Panc1 (cell line): ENCODE measurements around the gene RASD2. TPM values are rescaled to one million over a fixed set of nuclear protein-coding genes. Genes with fewer than 3 reads are reported as not detected.
"Not testable (repeated sequence)": the region's sequence is repeated elsewhere in the genome, so short reads cannot be mapped to it uniquely, and the experiment has no call there.

Experiments
- ATAC-seq: fragments of 200-7000 bp; cut with Tn5 transposase; 2 replicates; pipeline ENCODE4 v1.9.1; 2020; ENCODE audit warnings: mild to moderate bottlenecking, moderate library complexity
- Bru-seq: library from RNA; stranded (reverse); fragments of 400-500 nt; gene quantifications from one replicate; lab custom pipeline; 2021; lab: Mats Ljungman, UMichigan
- BruChase-seq, 2 experiments: library from RNA; stranded (reverse); fragments of 400-500 nt; gene quantifications; one replicate each; lab custom pipeline; 2021; lab: Mats Ljungman, UMichigan
- BruUV-seq: library from RNA; stranded (reverse); fragments of 400-500 nt; replicated peaks from 2 replicates; lab custom pipeline; 2021; lab: Mats Ljungman, UMichigan
- CTCF ChIA-PET: fragments of 300-600 bp; sonication (Branson Sonifier 250); formaldehyde crosslinking; loops from one replicate; lab custom pipeline; 2022; ENCODE audit warnings: antibody characterized with exemption; lab: Charles Lee
- POLR2A ChIA-PET: fragments of 300-600 bp; sonication (Branson Sonifier 250); formaldehyde crosslinking; loops from one replicate; lab custom pipeline; 2022; ENCODE audit warnings: antibody characterized with exemption; lab: Charles Lee
- DNase-seq: peaks from one replicate; pipeline ENCODE4 v3.0.0-alpha.2; 2010; ENCODE audit warnings: low read depth, low spot score
- H3K27ac ChIP-seq: 2 replicates; pipeline ENCODE4 v1.5.1; 2011; ENCODE audit warnings: mild to moderate bottlenecking, low read length, inconsistent platforms
- H3K27me3 ChIP-seq: fragments of 200-500 bp; sonication (Bioruptor generic); 2 replicates; pipeline ENCODE4 v1.6.0; 2014; ENCODE audit warnings: low read length, inconsistent platforms; ENCODE audit not compliant: control insufficient read depth, insufficient read depth
- H3K36me3 ChIP-seq: fragments of 200-500 bp; sonication (Bioruptor generic); 2 replicates; pipeline ENCODE4 v1.5.1; 2014; ENCODE audit warnings: inconsistent platforms, mild to moderate bottlenecking, low read length, moderate library complexity; ENCODE audit not compliant: control insufficient read depth, insufficient read depth
- H3K4me1 ChIP-seq: 2 replicates; pipeline ENCODE4 v1.5.1; 2011; ENCODE audit warnings: inconsistent platforms, mild to moderate bottlenecking, low read length, moderate library complexity; ENCODE audit not compliant: control insufficient read depth, insufficient read depth
- H3K4me3 ChIP-seq, 2 experiments: 2 replicates each; pipeline ENCODE4 v1.5.1; 2011 to 2012; ENCODE audit warnings: low read depth in 2 of 2, low read length in 2 of 2, mild to moderate bottlenecking in 2 of 2, inconsistent platforms in 1 of 2, moderate library complexity in 1 of 2
- H3K9me3 ChIP-seq: fragments of 200-500 bp; sonication (Bioruptor generic); 2 replicates; pipeline ENCODE4 v1.5.1; 2014; ENCODE audit warnings: low read depth, mild to moderate bottlenecking, inconsistent platforms, low read length, moderate library complexity; ENCODE audit not compliant: control insufficient read depth, insufficient read depth
- POLR2AphosphoS5 ChIP-seq: IDR thresholded peaks from 2 replicates; pipeline ENCODE4 v1.6.1; 2012; ENCODE audit warnings: mild to moderate bottlenecking, low read depth, low read length, moderate library complexity
- SIN3A ChIP-seq: IDR thresholded peaks from 2 replicates; pipeline ENCODE4 v1.6.1; 2012; ENCODE audit warnings: low read depth, mild to moderate bottlenecking, low read length, moderate library complexity, borderline replicate concordance; ENCODE audit not compliant: insufficient read depth
- TCF7L2 ChIP-seq: IDR thresholded peaks from 2 replicates; pipeline ENCODE4 v1.6.1; 2011; ENCODE audit warnings: mild to moderate bottlenecking, low read depth, low read length, inconsistent platforms
- in situ Hi-C: cut with HindIII; loops from 2 replicates; pipeline ENCODE4 v1.10.0; 2016; ENCODE audit warnings: low sequenced_read_pairs, low pct_unique_long_range_greater_than_20kb
- intact Hi-C: fragments of 100-400 bp; cut with micrococcal nuclease; formaldehyde crosslinking; loops from one replicate; pipeline ENCODE4 v1.10.0; 2022; ENCODE audit not compliant: unreplicated experiment
- long read RNA-seq: library from polyadenylated mRNA; unstranded; transcript quantifications from one replicate; pipeline ENCODE4 v2.0.0, GENCODE V29; 2021; ENCODE audit not compliant: unreplicated experiment
- polyA plus RNA-seq: library from polyadenylated mRNA; unstranded; fragments of >200 nt; gene quantifications from one replicate; pipeline ENCODE4 v1.2.1, GENCODE V29; 2012; ENCODE audit warnings: missing spikeins; ENCODE audit not compliant: insufficient read length
- total RNA-seq: library from RNA; stranded (reverse); gene quantifications from one replicate; pipeline ENCODE4 v1.2.1, GENCODE V29; 2021; ENCODE audit not compliant: unreplicated experiment
- TF ChIP-seq, protein P1 (sequence below), 2 experiments: IDR thresholded peaks; 2 replicates each; pipeline ENCODE4 v1.6.1; 2011 to 2012; ENCODE audit warnings: low read depth in 2 of 2, control low read depth in 1 of 2, low read length in 1 of 2, mild to moderate bottlenecking in 1 of 2, moderate library complexity in 1 of 2; ENCODE audit not compliant: insufficient read depth in 1 of 2
- TF ChIP-seq, protein P2 (sequence below): fragments of 450-650 bp; IDR thresholded peaks from 2 replicates; pipeline ENCODE4 v1.5.1; 2017; ENCODE audit warnings: mild to moderate bottlenecking

Gene RASD2, protein sequence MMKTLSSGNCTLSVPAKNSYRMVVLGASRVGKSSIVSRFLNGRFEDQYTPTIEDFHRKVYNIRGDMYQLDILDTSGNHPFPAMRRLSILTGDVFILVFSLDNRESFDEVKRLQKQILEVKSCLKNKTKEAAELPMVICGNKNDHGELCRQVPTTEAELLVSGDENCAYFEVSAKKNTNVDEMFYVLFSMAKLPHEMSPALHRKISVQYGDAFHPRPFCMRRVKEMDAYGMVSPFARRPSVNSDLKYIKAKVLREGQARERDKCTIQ
- total RNA-seq (26.7 TPM), Bru-seq, nascent RNA (percentile 70 among the genes with signal in this experiment), BruChase-seq, experiment 1, labeled RNA remaining after a 2-hour chase (percentile 67 among the genes with signal in this experiment), BruChase-seq, experiment 2, labeled RNA remaining after a 6-hour chase (percentile 51 among the genes with signal in this experiment)
- 60.7 TPM for polyA plus RNA-seq
- long read RNA-seq, transcript RASD2-201 (3 exons, 3,412 nt), result major isoform, 15 of 52 reads
- long read RNA-seq, partial matches to known transcripts, result 32 of 52 reads
- long read RNA-seq, other reads (novel, unspliced or antisense), result 5 of 52 reads

DNA sequence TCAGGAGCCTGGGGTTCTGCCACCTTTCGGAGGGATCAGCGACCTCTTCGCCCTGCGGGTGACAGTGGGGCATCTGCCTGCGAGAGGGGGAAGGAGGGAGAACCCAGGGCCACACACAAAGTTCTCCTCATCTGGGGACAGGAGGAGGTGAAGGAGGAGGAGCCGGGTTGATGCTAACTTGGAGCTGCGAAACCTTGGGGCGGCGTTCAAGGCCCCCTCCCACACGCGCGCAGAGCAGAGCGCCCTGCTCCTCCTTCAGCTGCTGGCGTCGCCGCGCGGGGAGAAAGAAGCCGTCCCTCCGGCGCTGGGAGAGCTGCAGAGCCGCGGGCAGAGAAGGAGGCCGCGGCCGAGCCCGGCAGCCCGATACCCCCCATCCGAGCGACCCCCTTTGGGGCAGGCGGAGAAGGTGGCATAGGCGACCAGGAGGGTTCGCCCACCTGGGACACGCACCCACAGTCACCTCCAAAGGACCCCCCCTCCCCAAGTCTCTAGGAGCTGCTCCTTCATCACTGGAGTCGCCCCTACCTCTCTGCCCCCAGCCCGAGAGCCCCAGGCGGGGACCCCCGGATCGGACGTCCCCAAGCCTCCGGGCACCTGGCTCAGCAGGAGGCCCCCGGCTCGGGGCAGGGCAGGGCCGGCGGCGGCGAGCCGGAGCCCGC is at the start of gene RASD2:
Gene RASD2, plus strand, starts transcription at position 237 of the 659 bp plus-strand sequence. CDS start 5,979 bp downstream, outside the sequence.
- Histone ChIP-seq H3K9me3 (no peaks in the 10 kb centered on the region), H3K4me3 (peak within 1 kb of the TSS; percentile 54 to 75), H3K27me3 (no peaks in the 10 kb centered on the region), H3K27ac (peak within 1 kb of the TSS; percentile 77), H3K36me3 (no peaks in the 10 kb centered on the region), H3K4me1 (peaks cover 14% of the 10 kb centered on the region)
- in situ Hi-C loops (no loop called here), intact Hi-C loops (no loop called here)
- DNase-seq, result no peak
- CTCF ChIA-PET, result no interaction called here
- POLR2A ChIA-PET, result no interaction called here
- TF ChIP-seq SIN3A, result no peak
- peak; percentile 75 for ATAC-seq
- BruUV-seq, result no TSS peak

DNA sequence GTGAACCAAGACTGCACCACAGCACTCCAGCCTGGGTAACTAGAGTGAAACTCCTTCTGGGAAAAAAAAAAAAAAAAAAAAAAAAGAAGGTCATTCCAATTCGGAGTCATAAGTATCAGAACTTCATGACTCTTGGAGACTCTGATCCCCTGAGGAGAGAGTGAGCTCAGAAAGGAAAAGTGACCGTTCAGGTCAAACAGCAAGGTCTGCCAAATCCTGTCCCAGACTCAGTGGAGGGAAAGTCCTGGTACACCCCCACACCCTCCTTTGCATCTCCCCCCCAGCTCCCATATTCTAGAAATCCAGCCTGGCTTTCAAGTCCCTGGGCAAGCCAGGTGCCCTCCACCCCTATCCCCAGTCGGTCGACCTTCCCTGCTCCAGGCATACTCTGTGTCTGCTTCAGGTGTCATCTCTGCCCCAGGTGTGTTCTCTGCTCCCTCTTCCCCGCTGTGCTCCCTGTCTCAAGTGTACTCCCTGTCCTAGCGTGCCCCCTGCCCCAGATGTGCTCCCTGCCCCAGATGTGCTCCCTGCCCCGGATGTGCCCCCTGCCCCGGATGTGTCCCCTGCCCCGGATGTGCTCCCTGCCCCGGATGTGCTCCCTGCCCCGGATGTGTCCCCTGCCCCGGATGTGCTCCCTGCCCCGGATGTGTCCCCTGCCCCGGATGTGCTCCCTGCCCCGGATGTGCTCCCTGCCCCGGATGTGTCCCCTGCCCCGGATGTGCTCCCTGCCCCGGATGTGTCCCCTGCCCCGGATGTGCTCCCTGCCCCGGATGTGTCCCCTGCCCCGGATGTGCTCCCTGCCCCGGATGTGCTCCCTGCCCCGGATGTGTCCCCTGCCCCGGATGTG is 49.3 kb upstream of the RASD2 start:
- intact Hi-C loops, ATAC-seq, H3K9me3 ChIP-seq, in situ Hi-C loops, BruUV-seq, H3K36me3 ChIP-seq, H3K4me1 ChIP-seq, H3K27me3 ChIP-seq, H3K4me3 ChIP-seq, H3K27ac ChIP-seq, CTCF ChIA-PET, DNase-seq: not testable (repeated sequence)
- POLR2A ChIA-PET, result interaction anchor here (0.7 kb wide), 1 partner anchor 33 kb away, joined by 8 read pairs; no protein-coding TSS in a partner anchor

DNA sequence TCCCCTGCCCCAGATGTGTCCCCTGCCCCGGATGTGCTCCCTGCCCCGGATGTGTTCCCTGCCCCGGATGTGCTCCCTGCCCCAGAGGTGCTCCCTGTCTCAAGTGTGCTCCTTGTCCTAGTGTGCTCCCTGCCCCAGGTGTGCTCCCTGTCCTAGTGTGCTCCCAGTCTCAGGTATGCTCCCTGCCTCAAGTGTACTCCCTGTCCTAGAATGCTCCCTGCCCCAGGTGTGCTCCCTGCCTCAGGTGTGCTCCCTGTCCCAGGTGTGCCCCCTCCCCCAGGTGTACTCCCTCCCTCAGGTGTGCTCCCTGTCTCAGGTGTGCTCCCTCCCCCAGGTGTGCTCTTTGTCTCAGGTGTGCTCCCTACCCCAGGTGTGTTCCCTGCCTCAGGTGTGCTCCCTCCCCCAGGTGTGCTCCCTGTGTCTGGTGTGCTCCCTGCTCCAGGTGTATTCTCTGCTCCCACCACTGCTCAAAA is 48.7 kb upstream of the RASD2 start:
- Histone ChIP-seq H3K9me3 (no peaks in the 10 kb centered on the region), H3K27ac (no peak overlapping the region), H3K27me3 (no peaks in the 10 kb centered on the region), H3K36me3 (no peaks in the 10 kb centered on the region), H3K4me1 (no peaks in the 10 kb centered on the region; the same call in 1 of the 2 replicates), H3K4me3 (no peak overlapping the region)
- ChIA-PET POLR2A (no interaction called here), CTCF (no interaction called here)
- intact Hi-C loops, result no loop called here
- no peak for DNase-seq
- no peak for ATAC-seq
- in situ Hi-C loops, result no loop called here
- no TSS peak for BruUV-seq
- no peak for TF ChIP-seq TCF7L2
- TF ChIP-seq, protein P1, sequence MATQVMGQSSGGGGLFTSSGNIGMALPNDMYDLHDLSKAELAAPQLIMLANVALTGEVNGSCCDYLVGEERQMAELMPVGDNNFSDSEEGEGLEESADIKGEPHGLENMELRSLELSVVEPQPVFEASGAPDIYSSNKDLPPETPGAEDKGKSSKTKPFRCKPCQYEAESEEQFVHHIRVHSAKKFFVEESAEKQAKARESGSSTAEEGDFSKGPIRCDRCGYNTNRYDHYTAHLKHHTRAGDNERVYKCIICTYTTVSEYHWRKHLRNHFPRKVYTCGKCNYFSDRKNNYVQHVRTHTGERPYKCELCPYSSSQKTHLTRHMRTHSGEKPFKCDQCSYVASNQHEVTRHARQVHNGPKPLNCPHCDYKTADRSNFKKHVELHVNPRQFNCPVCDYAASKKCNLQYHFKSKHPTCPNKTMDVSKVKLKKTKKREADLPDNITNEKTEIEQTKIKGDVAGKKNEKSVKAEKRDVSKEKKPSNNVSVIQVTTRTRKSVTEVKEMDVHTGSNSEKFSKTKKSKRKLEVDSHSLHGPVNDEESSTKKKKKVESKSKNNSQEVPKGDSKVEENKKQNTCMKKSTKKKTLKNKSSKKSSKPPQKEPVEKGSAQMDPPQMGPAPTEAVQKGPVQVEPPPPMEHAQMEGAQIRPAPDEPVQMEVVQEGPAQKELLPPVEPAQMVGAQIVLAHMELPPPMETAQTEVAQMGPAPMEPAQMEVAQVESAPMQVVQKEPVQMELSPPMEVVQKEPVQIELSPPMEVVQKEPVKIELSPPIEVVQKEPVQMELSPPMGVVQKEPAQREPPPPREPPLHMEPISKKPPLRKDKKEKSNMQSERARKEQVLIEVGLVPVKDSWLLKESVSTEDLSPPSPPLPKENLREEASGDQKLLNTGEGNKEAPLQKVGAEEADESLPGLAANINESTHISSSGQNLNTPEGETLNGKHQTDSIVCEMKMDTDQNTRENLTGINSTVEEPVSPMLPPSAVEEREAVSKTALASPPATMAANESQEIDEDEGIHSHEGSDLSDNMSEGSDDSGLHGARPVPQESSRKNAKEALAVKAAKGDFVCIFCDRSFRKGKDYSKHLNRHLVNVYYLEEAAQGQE (IDR thresholded peaks at IDR 0.05; ENCODE audit: insufficient read depth in 1 of 2, low read depth in 2 of 2, low read length in 1 of 2), result no peak
- TF ChIP-seq, protein P2, sequence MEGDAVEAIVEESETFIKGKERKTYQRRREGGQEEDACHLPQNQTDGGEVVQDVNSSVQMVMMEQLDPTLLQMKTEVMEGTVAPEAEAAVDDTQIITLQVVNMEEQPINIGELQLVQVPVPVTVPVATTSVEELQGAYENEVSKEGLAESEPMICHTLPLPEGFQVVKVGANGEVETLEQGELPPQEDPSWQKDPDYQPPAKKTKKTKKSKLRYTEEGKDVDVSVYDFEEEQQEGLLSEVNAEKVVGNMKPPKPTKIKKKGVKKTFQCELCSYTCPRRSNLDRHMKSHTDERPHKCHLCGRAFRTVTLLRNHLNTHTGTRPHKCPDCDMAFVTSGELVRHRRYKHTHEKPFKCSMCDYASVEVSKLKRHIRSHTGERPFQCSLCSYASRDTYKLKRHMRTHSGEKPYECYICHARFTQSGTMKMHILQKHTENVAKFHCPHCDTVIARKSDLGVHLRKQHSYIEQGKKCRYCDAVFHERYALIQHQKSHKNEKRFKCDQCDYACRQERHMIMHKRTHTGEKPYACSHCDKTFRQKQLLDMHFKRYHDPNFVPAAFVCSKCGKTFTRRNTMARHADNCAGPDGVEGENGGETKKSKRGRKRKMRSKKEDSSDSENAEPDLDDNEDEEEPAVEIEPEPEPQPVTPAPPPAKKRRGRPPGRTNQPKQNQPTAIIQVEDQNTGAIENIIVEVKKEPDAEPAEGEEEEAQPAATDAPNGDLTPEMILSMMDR, result no peak
- no peak for TF ChIP-seq POLR2AphosphoS5
